HG03354 (cell line): Measurements from ENCODE around the gene DENND6A.
"Not testable (repeated sequence)": the region's sequence is repeated elsewhere in the genome, so short reads cannot be mapped to it uniquely, and the experiment has no call there.

Source experiments
- ATAC-seq: cut with Tn5 transposase; IDR thresholded peaks from one replicate; pipeline ENCODE4 v1.9.1; 2021; ENCODE audit warnings: mild to moderate bottlenecking; ENCODE audit not compliant: unreplicated experiment, poor library complexity, severe bottlenecking

Gene DENND6A

DNA sequence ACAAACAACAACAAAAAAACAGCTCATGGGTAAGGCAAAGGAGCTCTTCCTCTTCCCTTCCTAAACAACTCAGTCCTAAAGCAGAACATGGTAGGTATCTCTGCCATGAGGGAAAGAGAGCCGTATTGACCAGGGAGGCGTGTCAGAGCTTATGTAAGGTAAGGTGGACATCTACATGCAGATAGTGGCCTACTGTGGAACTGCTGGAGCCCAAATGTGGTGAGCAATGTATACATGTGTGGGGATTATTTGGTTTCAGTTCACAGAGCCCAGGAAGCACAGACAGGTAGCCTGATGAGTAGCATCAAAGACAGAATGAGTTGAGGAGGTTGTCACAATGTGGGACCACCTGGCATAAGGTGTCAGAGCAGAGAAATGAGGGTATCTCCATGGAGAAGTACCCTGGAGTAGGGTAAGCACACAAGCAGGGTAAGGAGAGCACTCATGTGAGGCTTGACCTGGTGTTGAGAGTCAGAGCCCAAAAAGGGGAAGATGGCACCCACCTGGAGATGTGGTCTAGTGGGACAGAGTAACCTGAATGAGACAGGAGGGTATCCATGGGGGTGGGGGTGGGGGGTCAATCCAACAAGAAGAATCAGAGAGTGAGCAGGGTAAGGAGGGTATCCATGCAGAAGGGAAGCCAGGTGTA, 45.5 kb downstream of the DENND6A start:
- ATAC-seq: no peak

DNA sequence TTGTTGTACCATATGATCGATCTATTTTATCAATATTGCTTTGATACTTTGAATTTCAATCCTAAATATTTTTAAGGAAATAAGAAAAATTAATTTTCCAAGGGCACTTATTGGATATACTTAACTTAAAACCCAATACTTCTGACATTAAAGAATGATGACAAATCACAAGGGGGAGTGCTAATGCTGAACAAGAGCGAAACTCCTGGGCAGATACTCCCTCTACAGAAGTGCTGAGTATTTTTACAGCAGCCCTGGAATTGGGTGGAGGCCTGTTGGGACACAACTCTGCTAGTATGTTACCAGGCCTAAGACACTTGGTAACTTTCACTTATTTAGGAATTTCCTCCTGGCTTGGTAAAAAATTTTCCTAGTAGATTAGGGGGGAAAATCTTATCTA, 46.2 kb downstream of the DENND6A start:
- ATAC-seq: no peak

DNA sequence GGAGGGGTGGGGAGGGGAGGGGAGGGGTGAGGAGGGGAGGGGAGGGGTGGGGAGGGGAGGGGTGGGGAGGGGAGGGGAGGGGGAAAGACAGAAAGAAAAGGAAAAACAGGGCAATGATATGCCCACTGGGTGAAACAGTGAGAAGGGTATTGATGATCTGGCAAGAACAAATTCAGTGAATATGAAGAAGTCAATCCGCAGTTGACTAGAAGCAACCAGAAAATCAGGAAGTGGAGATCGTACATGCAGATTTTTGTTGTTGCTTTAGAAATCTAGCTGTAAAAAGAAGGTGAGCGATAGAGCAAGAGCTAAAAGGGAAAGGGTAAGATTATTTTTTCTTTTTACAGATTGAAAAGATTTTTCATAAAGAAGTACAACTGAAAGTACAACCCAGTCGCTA, 48.1 kb downstream of the DENND6A start:
- no peak for ATAC-seq

DNA sequence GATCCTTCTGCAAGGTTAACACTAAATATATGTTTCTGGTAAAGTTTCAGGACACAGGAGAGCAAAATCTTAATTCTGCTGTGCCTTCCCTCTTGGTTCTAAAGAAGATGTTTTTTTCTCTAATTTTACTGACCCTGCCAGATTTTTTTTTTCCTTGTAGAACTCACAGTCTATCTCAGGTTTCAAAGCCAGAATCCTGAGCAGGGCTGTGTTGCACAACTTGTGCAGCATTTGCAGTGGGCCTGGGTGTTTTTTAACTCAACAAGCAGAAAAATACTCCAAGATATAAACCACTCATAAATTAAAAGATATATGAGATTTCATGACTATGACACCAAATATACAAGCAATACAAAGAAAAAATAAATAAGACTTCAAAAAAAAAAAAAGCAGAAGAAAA, 55.5 kb downstream of the DENND6A start:
- no peak for ATAC-seq

DNA sequence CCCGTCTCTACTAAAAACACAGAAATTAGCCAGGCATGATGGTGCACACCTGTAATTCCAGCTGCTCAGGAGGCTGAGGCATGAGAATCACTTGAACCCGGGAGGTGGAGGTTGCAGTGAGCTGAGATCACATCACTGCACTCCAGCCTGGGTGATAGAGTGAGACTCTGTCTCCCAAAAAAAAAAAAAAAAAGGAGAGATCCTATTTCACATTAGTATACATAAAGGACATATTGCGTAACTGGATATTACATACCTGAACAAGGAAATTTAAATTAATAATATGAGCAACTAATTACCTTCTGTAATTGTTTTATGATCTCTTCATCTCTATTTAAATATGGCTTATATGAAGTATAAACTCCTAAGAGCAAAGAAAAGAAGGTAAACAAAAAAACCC, 58.6 kb downstream of the DENND6A start:
- ATAC-seq: not testable (repeated sequence)

DNA sequence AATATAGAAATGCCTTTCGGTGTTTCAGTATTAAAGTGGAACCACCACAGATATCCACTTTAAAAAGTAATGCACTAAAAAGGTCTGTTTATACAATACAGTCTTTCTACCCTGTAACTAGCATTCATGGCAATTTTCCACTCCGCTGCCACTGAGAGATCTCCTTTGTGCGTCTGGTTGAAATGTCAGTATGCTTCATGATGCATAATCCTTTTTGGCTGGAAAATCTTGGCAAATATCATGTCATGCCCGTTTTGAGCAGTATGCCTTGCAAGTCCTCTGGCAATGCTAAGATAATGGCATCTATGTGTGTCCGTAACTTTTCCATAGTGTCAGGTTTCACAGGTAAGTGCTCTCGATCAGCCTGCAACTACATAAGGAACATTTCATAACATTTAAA, 64.9 kb downstream of the DENND6A start:
- no peak for ATAC-seq

DNA sequence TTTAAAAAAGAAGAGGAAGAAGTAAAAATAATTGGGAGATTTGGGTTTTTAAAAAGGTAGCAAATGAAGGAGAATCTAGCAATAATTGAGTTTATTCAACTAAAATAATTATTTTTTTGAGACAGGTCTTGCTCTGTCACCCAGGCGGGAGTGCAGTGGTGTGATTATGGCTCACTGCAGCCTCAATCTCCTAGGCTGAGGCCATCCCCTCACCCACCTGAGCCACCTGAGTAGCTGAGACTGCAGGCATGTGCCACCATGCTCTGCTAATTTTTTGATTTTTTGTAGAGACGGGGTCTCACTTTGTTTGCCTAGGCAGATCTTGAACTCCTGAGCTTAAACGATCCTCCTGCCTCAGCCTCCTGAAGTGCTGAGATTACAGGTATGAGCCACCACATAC, 68.1 kb downstream of the DENND6A start:
- no peak for ATAC-seq

DNA sequence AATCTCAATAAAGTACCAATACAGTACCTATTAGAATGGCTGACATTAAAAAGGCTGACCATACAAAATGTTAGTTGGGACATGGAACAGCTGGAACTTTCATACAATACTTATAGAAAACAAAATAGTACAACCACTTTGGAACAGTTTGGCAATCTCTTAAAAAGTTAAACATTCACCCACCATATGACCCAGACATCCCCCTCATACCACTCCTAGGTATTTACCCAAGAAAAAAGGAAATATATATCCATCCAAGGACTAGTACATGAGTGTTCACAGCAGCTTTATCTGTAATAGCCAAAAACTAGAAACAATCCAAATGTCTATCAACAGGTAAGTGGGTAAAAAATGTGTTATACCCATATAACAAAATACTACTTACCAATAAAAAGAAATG, 70.5 kb downstream of the DENND6A start:
- no peak for ATAC-seq

DNA sequence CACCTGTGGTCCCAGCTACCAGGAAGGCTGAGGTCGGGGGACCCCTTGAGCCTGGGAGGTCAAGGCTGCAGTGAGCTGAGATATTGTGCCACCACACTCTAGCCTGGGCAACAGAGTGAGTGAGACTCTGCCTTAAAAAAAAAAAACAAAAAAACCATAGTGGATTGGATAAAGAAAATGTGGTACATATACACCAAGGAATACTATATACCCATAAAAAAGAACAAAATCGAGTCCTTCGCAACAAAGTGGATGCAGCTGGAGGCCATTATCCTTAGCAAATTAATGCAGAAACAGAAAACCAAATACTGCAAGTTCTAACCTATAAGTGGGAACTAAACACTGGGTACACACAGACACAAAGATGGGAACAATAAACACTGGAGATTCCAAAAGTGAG, 75.1 kb downstream of the DENND6A start:
- ATAC-seq: no peak

DNA sequence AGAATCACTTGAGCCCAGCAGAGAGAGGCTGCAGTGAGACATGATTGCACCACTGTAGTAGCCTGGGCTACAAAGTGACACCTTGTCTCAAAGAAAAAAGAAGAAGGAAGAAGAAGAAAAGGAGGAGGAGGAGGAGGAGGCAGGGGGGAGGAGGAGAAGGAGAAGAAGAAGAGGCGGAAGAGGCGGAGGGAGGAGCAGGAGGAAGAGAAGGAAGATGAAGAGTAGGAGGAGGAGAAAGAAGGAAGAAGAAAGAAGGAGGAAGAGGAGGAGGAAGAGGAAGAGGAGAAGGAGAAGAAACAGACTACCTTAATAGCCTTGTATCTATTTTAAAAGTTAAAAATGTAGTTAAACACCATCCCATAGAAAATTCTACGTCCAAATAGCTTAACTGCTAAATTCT, 76.6 kb downstream of the DENND6A start:
- ATAC-seq: no peak

DNA sequence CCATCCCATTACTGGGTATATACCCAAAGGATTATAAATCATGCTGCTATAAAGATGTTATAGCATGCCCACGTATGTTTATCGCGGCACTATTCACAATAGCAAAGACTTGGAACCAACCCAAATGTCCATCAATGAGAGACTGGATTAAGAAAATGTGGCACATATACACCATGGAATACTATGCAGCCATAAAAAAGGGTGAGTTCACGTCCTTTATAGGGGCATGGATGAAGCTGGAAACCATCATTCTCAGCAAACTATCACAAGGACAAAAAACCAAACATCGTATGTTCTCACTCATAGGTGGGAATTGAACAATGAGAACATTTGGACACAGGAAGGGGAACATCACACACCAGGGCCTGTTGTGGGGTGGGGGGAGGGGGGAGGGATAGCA, 81.0 kb downstream of the DENND6A start:
- ATAC-seq: not testable (repeated sequence)

DNA sequence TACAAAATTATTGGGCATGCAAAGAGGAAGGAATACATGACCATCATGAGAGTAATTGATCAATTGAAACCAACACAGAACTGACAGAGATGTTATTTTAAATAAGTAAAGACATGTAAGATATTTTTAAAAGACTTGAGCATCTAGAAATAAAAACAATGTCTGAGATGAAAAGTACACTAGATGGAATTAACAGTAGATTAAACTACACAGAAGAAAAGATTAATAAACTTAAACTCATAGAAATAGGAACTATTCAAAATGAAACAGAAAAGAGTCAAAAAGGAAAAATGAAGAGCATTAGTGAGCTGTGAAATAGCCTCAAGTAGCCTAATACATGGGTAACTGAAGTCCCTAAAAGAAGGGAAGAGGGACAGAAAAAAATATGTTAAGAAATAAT, 87.2 kb downstream of the DENND6A start:
- ATAC-seq: no peak

DNA sequence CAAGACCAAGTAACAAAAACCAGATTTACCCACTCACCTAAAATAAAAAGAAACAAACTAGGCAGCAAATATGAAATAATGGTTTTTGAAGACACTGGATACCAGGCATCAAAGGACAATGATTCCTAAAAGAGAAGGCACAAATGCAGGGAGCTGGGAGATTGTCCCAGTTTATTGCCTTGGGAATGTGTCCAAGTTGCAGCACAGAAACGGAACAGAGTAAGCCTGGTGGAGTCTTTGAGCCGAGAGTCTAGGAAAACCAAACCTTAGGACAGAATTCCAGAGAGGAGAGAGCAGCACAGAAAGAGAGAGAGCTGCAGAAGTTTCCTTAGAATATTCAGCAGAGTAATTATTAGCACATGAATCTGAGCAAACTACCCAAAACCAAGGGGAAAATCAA, 87.9 kb downstream of the DENND6A start:
- no peak for ATAC-seq

DNA sequence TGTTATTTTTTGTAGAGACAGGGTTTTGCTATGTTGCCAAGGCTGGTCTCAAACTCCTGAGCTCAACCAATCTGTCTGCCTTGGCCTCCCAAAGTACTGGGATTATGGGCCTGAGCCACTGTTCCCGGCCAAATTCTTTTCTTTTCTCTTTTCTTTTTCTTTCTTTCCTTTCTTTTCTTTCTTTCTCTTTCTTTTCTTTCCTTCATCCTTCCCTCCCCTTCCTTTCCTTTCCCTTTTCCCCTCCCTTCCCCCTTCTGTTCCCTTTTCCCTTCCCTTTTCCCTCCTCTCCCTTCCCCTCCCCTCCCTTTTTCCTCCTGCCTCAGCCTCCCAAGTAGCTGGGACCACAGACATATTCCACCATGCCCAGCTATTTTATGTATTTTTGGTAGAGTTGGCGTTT, 92.7 kb downstream of the DENND6A start:
- no peak for ATAC-seq

DNA sequence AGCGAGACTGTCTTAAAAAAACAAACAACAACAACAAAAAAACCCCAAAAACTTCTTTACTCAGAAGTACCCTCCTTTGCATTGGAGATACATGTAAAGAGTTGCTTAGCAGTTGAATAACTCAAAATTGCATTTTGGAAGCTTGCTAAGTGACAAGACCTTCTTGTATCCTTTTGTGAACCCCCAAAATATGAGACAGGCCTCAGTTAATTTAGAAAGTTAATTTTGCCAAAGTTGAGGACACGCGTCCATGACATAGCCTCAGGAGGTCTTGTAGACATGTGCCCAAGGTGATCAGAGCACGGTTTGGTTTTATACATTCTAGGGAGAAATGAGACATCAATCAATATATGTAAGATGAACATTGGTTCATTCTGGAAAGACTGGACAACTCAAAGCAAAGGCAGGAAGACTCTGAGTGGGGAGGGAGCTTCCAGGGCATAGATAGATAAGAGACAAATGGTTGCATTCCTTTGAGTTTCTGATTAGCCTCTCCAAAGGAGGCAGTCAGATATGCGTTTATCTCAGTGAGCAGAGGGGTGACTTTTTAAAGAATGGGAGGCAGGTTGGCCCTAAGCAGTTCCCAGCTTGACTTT, 94.0 kb downstream of the DENND6A start:
- ATAC-seq: no peak

DNA sequence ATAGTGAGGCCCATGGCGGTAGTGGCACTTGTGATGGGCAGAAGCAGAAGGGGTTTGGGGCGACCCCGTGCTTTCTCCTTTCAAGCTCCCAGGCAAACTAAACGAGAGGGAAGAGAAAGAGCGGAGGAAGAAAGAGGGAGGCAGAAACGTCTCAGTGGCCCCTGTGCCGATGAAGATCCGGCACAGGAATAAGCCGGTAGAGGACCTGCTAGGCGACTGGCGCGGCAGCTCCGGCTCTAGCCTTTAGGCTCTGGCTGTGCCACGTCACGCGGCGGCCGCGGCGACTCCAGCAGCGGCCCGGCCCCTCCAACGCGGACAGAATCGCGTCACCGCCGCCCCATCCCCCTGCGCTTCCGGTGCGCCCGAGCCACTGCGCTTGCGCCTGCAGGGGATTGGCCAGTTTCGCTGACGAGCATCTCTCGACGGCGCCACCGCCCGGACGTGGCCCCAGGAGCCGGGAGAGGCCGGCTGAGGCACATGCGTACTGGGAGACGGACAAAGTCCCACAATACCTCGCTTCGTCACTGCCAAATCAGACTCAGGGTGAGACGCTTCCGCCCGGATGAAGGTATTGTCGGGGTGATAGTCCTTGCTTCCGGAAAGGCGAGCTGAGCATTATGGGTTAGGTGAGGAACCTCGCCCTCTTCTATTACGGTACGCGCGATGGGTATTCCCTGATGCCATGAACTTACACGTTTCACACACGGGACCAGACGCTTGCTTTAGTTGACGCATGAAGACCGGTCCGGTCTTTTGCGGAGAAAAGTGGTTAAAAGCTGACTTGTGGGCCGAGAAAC, 95.6 kb downstream of the DENND6A start, which contains the start of gene ARF4:
ARF4 (minus strand) TSS at position 218 of the 797 bp plus-strand sequence; CDS start at position 14, 204 bp downstream.
- peak; percentile 94 for ATAC-seq

DNA sequence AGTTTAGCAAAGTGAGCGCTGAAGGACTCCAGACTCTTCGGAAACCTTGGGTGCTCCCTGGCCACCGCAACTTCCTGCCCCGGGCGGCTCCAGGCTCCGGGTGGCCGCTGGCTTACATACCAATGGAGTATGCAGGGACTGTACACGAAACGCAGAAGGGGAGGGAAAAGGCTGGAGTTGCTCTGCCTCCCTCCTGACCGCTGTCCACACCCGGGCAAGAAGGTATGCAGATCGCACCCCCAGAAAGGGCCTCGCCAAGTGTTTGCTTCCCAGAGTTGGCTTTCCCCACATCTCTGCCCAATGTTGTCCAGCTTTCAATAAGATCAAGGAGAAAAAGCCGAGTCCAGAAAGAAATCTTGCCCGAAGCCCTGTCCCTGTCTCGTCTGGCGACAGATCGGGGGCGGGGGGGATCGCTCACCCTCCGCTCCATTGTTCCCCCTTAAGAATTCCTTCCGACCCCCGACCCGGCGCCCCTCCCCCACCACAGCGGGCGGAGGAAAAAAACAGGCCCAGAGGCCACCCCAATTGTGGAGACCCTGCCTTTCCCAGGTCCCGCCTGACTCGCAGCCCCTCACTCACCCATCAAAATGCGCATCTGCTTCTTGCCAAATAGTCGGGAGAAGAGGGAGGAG, 96.3 kb downstream of the DENND6A start:
- no peak for ATAC-seq

DNA sequence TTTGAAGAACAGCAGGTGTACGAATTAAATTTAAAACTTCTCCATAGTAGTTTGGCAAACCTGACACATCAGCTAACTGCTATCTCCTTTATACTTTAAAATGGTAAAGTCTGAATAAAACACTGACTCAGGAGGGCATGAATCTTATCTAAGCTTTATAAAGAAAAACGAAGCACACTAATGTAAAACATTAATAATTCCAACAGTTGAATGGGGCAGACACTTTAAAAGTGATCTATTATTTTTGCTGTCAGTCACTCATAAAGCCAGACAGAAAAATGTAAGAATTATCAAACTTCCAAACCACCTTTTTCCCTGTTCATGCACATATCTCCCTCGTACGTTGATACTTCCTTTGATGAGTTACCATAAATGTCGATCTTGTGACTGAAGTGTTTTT, 98.3 kb downstream of the DENND6A start:
- ATAC-seq: no peak

DNA sequence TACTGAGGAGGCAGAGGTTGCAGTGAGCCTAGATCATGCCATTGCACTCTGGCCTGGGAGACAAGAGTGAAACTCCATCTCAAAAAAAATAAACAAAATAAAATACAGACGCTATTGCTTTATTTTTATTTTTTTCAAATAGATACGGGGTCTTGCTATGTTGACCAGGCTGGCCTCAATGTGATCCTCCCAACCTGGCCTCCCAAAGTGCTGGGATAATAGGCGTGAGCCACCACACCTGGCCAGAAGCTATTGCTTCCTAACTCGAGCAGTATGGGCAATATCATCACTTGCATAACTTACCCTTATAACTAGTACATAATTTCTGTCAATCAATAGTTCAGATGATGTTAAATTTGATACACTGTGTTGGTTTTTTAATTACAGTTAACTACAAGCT, 98.7 kb downstream of the DENND6A start:
- ATAC-seq: no peak

DNA sequence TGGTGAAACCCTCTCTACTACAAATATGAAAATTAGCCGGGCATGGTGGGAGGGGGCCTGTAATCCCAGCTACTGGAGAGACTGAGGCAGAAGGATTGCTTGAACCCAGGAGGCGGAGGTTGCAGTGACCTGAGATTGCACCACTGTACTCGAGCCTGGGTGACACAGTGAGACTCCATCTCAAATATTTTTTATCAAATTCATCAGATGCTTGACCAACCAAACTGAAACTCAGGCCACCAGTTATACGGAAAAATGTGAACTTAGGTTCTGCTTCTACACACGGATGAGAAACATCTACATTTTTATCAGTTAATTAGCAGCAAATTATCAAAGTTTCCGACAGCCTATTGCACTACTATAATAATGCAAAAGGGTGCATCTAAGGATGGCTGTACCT, 100.6 kb downstream of the DENND6A start:
- no peak for ATAC-seq

DNA sequence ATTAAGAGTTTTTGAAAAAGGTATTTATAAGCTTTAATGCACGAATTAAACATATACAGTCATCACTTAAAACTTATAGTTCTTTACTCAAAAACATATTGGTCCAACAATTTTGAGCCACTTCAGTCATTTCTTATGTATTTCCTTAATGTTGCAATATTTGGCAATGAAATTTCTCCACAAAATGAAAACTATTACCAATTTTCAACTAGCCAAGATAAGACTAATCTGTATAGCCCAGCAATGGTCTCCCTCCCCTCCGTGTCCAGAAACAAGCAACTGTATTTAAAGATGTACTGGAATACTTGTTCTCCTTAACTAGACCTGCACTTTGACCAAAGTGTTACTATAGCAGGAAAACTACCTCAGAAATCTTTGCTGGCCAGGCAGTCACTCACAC, 105.0 kb downstream of the DENND6A start:
- no peak for ATAC-seq
